DOHH2 (cell line): Measurements from ENCODE around the gene CCND2.

ENCODE experiments used
- H3F3A ChIP-seq: fragments of 200-600 bp; sonication (generic), shearing (Covaris generic); 2 replicates; pipeline ENCODE4 v1.6.0; 2016; ENCODE audit warnings: antibody characterized with exemption, mild to moderate bottlenecking; ENCODE audit not compliant: control insufficient read depth, insufficient read depth
- H3K27ac ChIP-seq: fragments of 200-600 bp; sonication (generic); 2 replicates; pipeline ENCODE4 v1.5.1; 2014; ENCODE audit warnings: low read depth, mild to moderate bottlenecking, low read length, moderate library complexity
- H3K27me3 ChIP-seq: fragments of 200-600 bp; sonication (generic); 2 replicates; pipeline ENCODE4 v1.6.1; 2014; ENCODE audit warnings: mild to moderate bottlenecking, low read length, mixed read lengths; ENCODE audit not compliant: control insufficient read depth
- H3K36me3 ChIP-seq: fragments of 200-600 bp; sonication (generic); 2 replicates; pipeline ENCODE4 v1.6.1; 2014; ENCODE audit warnings: mild to moderate bottlenecking, low read length, moderate library complexity, mixed read lengths; ENCODE audit not compliant: control insufficient read depth
- H3K4me1 ChIP-seq: fragments of 200-600 bp; sonication (generic); 2 replicates; pipeline ENCODE4 v1.6.1; 2014; ENCODE audit warnings: mild to moderate bottlenecking, low read length, mixed read lengths; ENCODE audit not compliant: control insufficient read depth
- H3K4me2 ChIP-seq: fragments of 200-600 bp; sonication (generic); 2 replicates; pipeline ENCODE4 v1.6.0; 2014; ENCODE audit warnings: mild to moderate bottlenecking, low read length, moderate library complexity
- H3K4me3 ChIP-seq: fragments of 200-600 bp; sonication (generic); 2 replicates; pipeline ENCODE4 v1.5.1; 2014; ENCODE audit warnings: mild to moderate bottlenecking, low read length, mixed read lengths
- H3K79me2 ChIP-seq: fragments of 200-600 bp; sonication (generic); 2 replicates; pipeline ENCODE4 v1.6.1; 2014; ENCODE audit warnings: mild to moderate bottlenecking, low read length, mixed read lengths; ENCODE audit not compliant: control insufficient read depth
- H3K9me2 ChIP-seq: fragments of 200-600 bp; sonication (generic); replicated peaks from 2 replicates; pipeline ENCODE4 v1.6.1; 2014; ENCODE audit warnings: mild to moderate bottlenecking, low read length, mixed read lengths; ENCODE audit not compliant: control insufficient read depth
- H3K9me3 ChIP-seq: fragments of 200-600 bp; sonication (generic); 2 replicates; pipeline ENCODE4 v1.6.1; 2014; ENCODE audit warnings: antibody characterized with exemption, low read length, mixed read lengths; ENCODE audit not compliant: control insufficient read depth, insufficient read depth
- H4K20me1 ChIP-seq: fragments of 200-600 bp; sonication (generic); 2 replicates; pipeline ENCODE4 v1.6.0; 2014; ENCODE audit warnings: low read depth, mild to moderate bottlenecking, antibody characterized with exemption, low read length, moderate library complexity; ENCODE audit not compliant: control insufficient read depth, insufficient read depth
- EZH2phosphoT487 ChIP-seq: fragments of 200-600 bp; sonication (generic); IDR thresholded peaks from 2 replicates; pipeline ENCODE4 v1.6.1; 2017; ENCODE audit warnings: borderline replicate concordance, mild to moderate bottlenecking, antibody characterized with exemption, low read length, moderate library complexity, mixed read lengths
- TF ChIP-seq, protein P1 (sequence below): fragments of 200-600 bp; sonication (generic); IDR thresholded peaks from one replicate; pipeline ENCODE4 v1.5.1; 2014; ENCODE audit warnings: antibody characterized with exemption, mild to moderate bottlenecking, low read depth, low read length; ENCODE audit not compliant: poor library complexity, severe bottlenecking

CCND2 gene

DNA sequence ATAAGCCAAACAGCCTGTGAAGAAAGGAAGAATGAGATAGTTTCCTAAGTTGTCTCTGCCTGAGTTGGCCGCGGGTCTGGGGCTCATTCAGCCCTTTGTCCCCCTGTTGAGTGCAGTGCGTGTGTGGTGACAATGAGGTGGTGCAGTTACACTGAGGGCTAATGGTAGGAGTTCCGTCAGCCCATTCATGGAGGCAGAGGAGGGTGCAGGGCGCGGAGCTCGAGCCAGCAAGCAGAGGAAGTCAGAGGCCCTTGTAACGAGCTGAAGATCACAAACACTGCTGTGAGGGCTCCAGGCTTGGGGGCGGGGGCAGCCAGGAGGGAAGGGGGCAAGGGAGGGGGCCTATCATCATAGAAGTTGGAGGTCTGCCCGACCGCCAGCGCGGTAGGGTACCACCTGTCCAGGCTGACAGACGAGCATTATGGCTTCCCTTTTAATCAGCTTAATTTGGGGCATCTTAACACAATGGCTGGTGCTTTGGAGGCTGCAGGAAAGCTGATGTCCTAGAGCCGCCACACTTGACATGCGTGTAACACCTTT, 20.5 kb downstream of the CCND2 start:
- Histone ChIP-seq H3K4me1 (no peaks in the 10 kb centered on the region), H3K27ac (no peak overlapping the region), H3K4me2 (no peak overlapping the region), H3K36me3 (no peaks in the 10 kb centered on the region), H3F3A (no peaks in the 10 kb centered on the region), H4K20me1 (no peaks in the 10 kb centered on the region), H3K79me2 (no peaks in the 10 kb centered on the region), H3K4me3 (no peak overlapping the region), H3K9me3 (no peaks in the 10 kb centered on the region), H3K27me3 (no peaks in the 10 kb centered on the region), H3K9me2 (no peaks in the 10 kb centered on the region)
- TF ChIP-seq EZH2phosphoT487, result no peak
- TF ChIP-seq, protein P1, sequence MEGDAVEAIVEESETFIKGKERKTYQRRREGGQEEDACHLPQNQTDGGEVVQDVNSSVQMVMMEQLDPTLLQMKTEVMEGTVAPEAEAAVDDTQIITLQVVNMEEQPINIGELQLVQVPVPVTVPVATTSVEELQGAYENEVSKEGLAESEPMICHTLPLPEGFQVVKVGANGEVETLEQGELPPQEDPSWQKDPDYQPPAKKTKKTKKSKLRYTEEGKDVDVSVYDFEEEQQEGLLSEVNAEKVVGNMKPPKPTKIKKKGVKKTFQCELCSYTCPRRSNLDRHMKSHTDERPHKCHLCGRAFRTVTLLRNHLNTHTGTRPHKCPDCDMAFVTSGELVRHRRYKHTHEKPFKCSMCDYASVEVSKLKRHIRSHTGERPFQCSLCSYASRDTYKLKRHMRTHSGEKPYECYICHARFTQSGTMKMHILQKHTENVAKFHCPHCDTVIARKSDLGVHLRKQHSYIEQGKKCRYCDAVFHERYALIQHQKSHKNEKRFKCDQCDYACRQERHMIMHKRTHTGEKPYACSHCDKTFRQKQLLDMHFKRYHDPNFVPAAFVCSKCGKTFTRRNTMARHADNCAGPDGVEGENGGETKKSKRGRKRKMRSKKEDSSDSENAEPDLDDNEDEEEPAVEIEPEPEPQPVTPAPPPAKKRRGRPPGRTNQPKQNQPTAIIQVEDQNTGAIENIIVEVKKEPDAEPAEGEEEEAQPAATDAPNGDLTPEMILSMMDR, result no peak

DNA sequence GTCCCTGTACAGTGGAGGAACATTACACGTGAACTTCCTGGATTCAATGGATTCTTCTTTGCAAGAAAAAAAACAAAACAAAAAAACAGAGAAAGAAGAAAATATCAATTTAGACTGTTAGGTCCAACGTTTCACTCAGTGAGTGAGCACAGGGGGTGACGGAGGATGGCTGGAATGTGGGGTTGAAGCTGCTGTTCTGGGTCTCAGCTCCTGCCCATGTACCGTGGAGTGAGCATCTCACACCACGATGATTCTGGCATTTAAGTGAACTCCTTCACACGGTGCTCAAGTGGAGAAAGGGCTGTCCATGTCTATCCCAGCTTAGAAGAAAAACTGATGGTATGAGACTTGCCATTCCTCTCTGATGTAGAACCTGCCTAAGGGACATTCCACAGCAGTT, 23.2 kb downstream of the CCND2 start:
- Histone ChIP-seq H3K9me3 (no peaks in the 10 kb centered on the region), H4K20me1 (no peaks in the 10 kb centered on the region), H3K27ac (no peak overlapping the region), H3K36me3 (no peaks in the 10 kb centered on the region), H3K9me2 (no peaks in the 10 kb centered on the region), H3K27me3 (no peaks in the 10 kb centered on the region), H3K4me1 (no peaks in the 10 kb centered on the region), H3K79me2 (no peaks in the 10 kb centered on the region), H3K4me3 (no peak overlapping the region), H3K4me2 (no peak overlapping the region), H3F3A (no peaks in the 10 kb centered on the region)
- no peak for TF ChIP-seq EZH2phosphoT487
- TF ChIP-seq, protein P1, result no peak

DNA sequence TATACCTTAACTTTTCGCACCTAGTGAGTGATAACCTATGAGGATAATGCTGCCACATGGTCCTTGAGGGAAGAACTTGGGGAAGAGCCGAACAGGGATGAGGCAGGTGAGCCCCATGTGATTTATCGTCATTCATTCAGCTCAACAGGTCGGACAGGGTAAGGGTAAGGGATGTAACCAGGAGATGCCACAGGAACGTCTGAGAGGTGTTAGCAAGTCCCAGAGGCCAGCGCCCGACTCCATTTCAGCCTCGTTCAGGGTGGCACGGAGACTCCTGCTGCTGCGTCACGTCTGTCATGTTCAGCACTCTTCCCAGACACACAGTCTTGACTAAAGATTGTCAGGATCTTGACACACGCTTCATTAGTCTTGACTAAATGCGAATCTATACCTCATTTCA, 24.1 kb downstream of the CCND2 start:
- no peak overlapping the region for H3K27ac ChIP-seq
- no peaks in the 10 kb centered on the region for H3F3A ChIP-seq
- H3K4me1 ChIP-seq, result no peaks in the 10 kb centered on the region
- no peaks in the 10 kb centered on the region for H3K79me2 ChIP-seq
- no peaks in the 10 kb centered on the region for H3K36me3 ChIP-seq
- no peaks in the 10 kb centered on the region for H4K20me1 ChIP-seq
- no peaks in the 10 kb centered on the region for H3K9me3 ChIP-seq
- H3K4me3 ChIP-seq, result no peak overlapping the region
- no peaks in the 10 kb centered on the region for H3K9me2 ChIP-seq
- H3K4me2 ChIP-seq, result no peak overlapping the region
- TF ChIP-seq, protein P1, result no peak
- TF ChIP-seq EZH2phosphoT487, result no peak
- peaks cover 3% of the 10 kb centered on the region; the same call in 1 of the 2 replicates for H3K27me3 ChIP-seq
